Esophagus muscularis mucosa (tissue), 3 donors: ENCODE data around the gene SYNRG.

ENCODE experiments used
- POLR2A ChIP-seq: fragments of 450-650 bp; IDR thresholded peaks from one replicate; pipeline ENCODE4 v1.6.1; 2017; ENCODE audit warnings: antibody characterized with exemption, moderate library complexity, mild to moderate bottlenecking, low read depth
- TF ChIP-seq, protein P1 (sequence below), 3 experiments: fragments of 200-600 bp in 2 of 3; fragments of 450-650 bp in 1 of 3; sonication (generic) in 2 of 3; IDR thresholded peaks; one replicate each; pipeline ENCODE4 v1.5.1; 2017 to 2019; ENCODE audit warnings: antibody characterized with exemption in 3 of 3, mild to moderate bottlenecking in 2 of 3, moderate library complexity in 1 of 3

DNA sequence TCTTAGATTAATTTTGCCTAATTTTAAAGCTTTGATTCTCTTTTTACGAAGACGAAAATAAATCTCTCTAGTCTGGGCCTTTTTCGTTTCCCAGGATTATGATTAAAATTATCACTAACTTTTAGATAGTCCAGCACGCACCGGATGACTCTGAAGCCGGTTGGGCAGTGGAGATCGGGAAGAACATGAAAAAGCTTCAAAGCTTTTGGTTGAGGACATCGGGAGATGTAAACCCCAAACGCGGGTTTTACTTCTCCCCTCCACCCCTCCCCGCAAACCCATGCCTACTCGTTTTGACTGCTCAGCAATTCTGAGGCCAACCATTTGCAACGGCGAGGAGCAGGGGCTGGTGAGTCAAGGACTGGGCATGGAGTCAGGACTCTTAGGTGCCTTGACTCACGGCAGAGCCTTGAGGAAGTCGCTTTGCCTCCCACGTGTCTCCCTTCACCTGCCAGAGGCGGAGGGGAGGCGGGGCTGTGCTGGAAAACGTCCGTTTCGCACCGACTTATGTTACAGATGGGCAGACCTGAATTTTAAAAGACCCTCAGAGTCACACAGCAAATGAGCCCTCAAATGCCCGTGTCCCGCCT lies 120.5 kb downstream of the SYNRG start:
- TF ChIP-seq, protein P1, sequence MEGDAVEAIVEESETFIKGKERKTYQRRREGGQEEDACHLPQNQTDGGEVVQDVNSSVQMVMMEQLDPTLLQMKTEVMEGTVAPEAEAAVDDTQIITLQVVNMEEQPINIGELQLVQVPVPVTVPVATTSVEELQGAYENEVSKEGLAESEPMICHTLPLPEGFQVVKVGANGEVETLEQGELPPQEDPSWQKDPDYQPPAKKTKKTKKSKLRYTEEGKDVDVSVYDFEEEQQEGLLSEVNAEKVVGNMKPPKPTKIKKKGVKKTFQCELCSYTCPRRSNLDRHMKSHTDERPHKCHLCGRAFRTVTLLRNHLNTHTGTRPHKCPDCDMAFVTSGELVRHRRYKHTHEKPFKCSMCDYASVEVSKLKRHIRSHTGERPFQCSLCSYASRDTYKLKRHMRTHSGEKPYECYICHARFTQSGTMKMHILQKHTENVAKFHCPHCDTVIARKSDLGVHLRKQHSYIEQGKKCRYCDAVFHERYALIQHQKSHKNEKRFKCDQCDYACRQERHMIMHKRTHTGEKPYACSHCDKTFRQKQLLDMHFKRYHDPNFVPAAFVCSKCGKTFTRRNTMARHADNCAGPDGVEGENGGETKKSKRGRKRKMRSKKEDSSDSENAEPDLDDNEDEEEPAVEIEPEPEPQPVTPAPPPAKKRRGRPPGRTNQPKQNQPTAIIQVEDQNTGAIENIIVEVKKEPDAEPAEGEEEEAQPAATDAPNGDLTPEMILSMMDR (IDR thresholded peaks at IDR 0.05): no peak
- TF ChIP-seq POLR2A: no peak
